MCF 10A (cell line): Measurements from ENCODE around the gene CAPN10. TPM values are rescaled to one million over a fixed set of nuclear protein-coding genes. Genes with fewer than 3 reads are reported as not detected.

Source experiments
- BruUV-seq: library from RNA; stranded (reverse); fragments of 400-500 nt; replicated peaks from 2 replicates; lab custom pipeline; 2021; lab: Mats Ljungman, UMichigan
- CTCF ChIA-PET: fragments of 300-600 bp; sonication (Branson Sonifier 250); formaldehyde crosslinking; extraction: SDS; loops from one replicate; lab custom pipeline; 2021; ENCODE audit warnings: antibody characterized with exemption, inconsistent platforms; lab: Yijun Ruan, JAX
- POLR2A ChIA-PET: fragments of 300-600, 350-650 bp; sonication (Branson Sonifier 250); formaldehyde crosslinking; extraction: SDS; loops from one replicate; lab custom pipeline; 2020; ENCODE audit warnings: antibody characterized with exemption, inconsistent platforms; lab: Yijun Ruan, JAX
- DNase-seq: peaks from one replicate; pipeline ENCODE4 v3.0.0-alpha.2; 2018; ENCODE audit not compliant: unreplicated experiment
- H3K27ac Mint-ChIP-seq: one replicate; pipeline ENCODE4 v1.8.0; 2022; ENCODE audit warnings: mild to moderate bottlenecking, low read depth, mixed read lengths; ENCODE audit not compliant: unreplicated experiment
- H3K27me3 Mint-ChIP-seq: one replicate; pipeline ENCODE4 v1.8.0; 2022; ENCODE audit warnings: mixed read lengths; ENCODE audit not compliant: insufficient read depth, unreplicated experiment
- H3K36me3 Mint-ChIP-seq: one replicate; pipeline ENCODE4 v1.8.0; 2022; ENCODE audit warnings: mild to moderate bottlenecking, moderate library complexity, mixed read lengths; ENCODE audit not compliant: insufficient read depth, unreplicated experiment
- H3K4me1 Mint-ChIP-seq: one replicate; pipeline ENCODE4 v1.8.0; 2022; ENCODE audit warnings: mixed read lengths; ENCODE audit not compliant: insufficient read depth, unreplicated experiment
- H3K4me3 Mint-ChIP-seq: one replicate; pipeline ENCODE4 v1.8.0; 2022; ENCODE audit warnings: mild to moderate bottlenecking, moderate library complexity, mixed read lengths; ENCODE audit not compliant: unreplicated experiment
- H3K9me3 Mint-ChIP-seq: one replicate; pipeline ENCODE4 v1.8.0; 2022; ENCODE audit warnings: mixed read lengths; ENCODE audit not compliant: unreplicated experiment
- CTCF ChIP-seq: fragments of 200-600 bp; IDR thresholded peaks from one replicate; pipeline ENCODE4 v1.8.0; 2022; ENCODE audit warnings: antibody characterized with exemption, mild to moderate bottlenecking; ENCODE audit not compliant: unreplicated experiment
- intact Hi-C: fragments of 100-400 bp; cut with micrococcal nuclease; formaldehyde crosslinking; loops from 2 replicates; pipeline ENCODE4 v1.14.1; 2022
- total RNA-seq: library from RNA; stranded (reverse); gene quantifications from 2 replicates; pipeline ENCODE4 v1.2.3, GENCODE V29; 2022

Gene CAPN10
- total RNA-seq, 1 experiment from 2014 or later = 27.6 TPM

- H3K36me3 Mint-ChIP-seq = no peaks in the 10 kb centered on the region
- TF ChIP-seq CTCF = no peak
- intact Hi-C loops = no loop called here
- H3K27ac Mint-ChIP-seq = no peak overlapping the region
- peaks cover 11% of the 10 kb centered on the region for H3K27me3 Mint-ChIP-seq
- ChIA-PET POLR2A (no interaction called here), CTCF (interaction anchor here (0.6 kb wide), 1 partner anchor 23 kb away, joined by 3 read pairs; no protein-coding TSS in a partner anchor)
- no peaks in the 10 kb centered on the region for H3K4me1 Mint-ChIP-seq
- no peak overlapping the region for H3K4me3 Mint-ChIP-seq
- peaks cover 14% of the 10 kb centered on the region for H3K9me3 Mint-ChIP-seq
- BruUV-seq = no TSS peak
- DNase-seq = no peak
These were observed 50.8 kb downstream of the CAPN10 start for GRCh38 chr2:240637116-240637900.

- BruUV-seq = no TSS peak
- ChIA-PET CTCF (no interaction called here), POLR2A (no interaction called here)
- TF ChIP-seq CTCF = no peak
- Mint-ChIP-seq H3K4me3 (no peak overlapping the region), H3K27me3 (peaks cover 11% of the 10 kb centered on the region), H3K27ac (no peak overlapping the region), H3K4me1 (no peaks in the 10 kb centered on the region), H3K36me3 (no peaks in the 10 kb centered on the region), H3K9me3 (peaks cover 10% of the 10 kb centered on the region)
- intact Hi-C loops = no loop called here
- DNase-seq = no peak
These were observed 51.4 kb downstream of the CAPN10 start for GRCh38 chr2:240637901-240638345.

GRCh38 chr2:240638512-240639160, 52.1 kb downstream of the CAPN10 start:
- CTCF ChIA-PET = interaction anchor here (0.6 kb wide), 1 partner anchor 1762 kb away, joined by 3 read pairs; no protein-coding TSS in a partner anchor
- intact Hi-C loops = no loop called here
- no peaks in the 10 kb centered on the region for H3K4me1 Mint-ChIP-seq
- no peak for DNase-seq
- POLR2A ChIA-PET = interaction anchor here (0.6 kb wide), 1 partner anchor 200 kb away, joined by 3 read pairs; no protein-coding TSS in a partner anchor
- H3K9me3 Mint-ChIP-seq = peaks cover 3% of the 10 kb centered on the region
- no TSS peak for BruUV-seq
- no peak overlapping the region for H3K27ac Mint-ChIP-seq
- peaks cover 18% of the 10 kb centered on the region for H3K27me3 Mint-ChIP-seq
- no peak overlapping the region for H3K4me3 Mint-ChIP-seq
- TF ChIP-seq CTCF = no peak
- H3K36me3 Mint-ChIP-seq = no peaks in the 10 kb centered on the region

GRCh38 chr2:240639566-240639965, 53.0 kb downstream of the CAPN10 start:
- no peak for TF ChIP-seq CTCF
- Mint-ChIP-seq H3K27me3 (peaks cover 27% of the 10 kb centered on the region), H3K27ac (no peak overlapping the region), H3K36me3 (no peaks in the 10 kb centered on the region), H3K4me3 (no peak overlapping the region), H3K9me3 (no peaks in the 10 kb centered on the region), H3K4me1 (no peaks in the 10 kb centered on the region)
- BruUV-seq = no TSS peak
- CTCF ChIA-PET = interaction anchor here (0.6 kb wide), 1 partner anchor 1763 kb away, joined by 3 read pairs; no protein-coding TSS in a partner anchor
- POLR2A ChIA-PET = no interaction called here
- no peak for DNase-seq
- intact Hi-C loops = no loop called here
